GM18526 (cell line): ENCODE results near the gene CGREF1.

Experiments
- POLR2A ChIP-seq: IDR thresholded peaks from 3 replicates; pipeline ENCODE4 v1.6.1; 2011; ENCODE audit not compliant: insufficient read length; ENCODE audit errors: extremely low read depth

The CGREF1 gene

DNA sequence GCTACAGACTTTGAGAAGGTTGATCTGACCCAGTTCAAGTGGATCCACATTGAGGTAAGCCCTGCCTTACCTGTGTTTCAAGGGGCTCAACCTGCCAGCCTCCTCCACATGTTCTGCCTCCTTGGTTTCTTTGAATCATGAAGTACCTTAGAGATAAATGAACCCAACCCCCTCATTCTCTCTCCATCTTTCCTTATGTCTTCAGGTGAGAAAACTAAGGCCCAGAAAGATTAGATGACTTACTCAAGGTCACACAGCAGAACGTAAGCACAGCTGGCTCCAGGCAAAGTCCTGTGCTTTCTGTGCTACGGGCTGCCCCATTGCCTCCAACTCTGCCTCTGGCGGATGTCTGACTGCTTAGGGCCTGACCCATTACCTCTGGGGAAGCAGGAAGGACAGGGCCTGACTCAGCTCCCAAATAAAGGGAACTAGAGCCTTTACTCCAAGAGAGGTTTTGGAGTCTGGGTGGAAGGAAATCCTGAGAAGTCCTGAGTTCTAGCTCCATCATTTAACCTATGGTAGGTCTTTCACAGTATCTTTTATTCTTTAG is 22.1 kb downstream of the CGREF1 start:
- no peak for TF ChIP-seq POLR2A

DNA sequence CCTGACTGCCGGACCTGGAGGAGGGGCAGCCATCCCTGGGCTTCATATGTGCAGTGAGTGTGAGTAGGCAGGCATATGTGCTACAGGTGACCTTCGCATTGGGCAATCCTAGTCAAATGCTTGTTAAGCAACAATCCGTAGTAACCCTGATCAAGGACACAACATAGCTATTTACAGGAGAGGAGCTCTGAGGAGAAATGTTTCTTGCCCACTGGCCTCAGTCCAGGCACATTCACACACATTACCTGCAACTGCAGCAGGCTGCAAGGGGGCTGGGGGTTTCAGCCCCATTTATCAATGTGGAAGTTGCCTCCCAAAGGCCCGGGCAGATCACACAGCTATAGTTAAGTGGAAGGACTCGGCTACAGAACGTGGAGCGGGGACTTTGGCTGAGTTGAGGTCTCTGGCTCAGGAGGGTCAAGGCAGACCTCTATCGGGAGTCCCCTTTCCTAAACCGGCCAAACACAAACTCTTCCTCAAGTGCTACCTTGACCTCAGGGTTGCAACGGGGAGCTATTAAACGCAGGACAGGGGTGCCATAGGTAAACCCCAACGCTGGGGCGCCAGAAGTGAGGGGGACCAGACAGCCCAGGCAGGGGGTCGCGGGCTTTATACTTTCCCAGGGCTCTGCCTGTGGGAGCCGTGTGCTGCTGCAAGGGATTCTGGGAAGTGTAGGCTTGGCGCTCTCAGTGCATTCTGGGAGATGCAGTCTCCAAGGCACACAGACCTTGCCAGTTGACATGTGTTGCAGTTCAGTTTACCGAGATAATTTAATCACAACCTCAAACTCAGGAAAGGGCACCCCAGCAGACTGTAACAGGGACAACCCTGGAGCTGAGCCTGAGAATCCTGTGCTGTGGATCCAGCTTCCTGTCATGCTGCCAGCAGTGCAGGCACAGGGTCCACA is 22.9 kb downstream of the CGREF1 start:
- no peak for TF ChIP-seq POLR2A

DNA sequence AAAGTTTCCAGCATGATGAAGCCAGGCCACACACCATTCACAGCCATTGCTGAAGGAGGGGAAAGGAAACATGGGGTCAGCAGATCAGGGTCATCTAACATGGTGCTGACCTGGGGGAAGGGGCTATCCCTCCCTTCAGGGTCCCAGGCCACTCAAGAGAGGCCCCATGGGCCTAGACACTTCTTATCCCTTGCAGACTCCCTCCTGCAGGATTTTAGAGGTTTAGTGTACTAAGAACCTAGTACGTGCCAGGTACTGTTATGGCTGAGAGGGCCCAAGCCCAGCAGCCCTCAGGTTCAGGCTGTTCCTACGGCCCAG is 23.5 kb downstream of the CGREF1 start:
- no peak for TF ChIP-seq POLR2A

DNA sequence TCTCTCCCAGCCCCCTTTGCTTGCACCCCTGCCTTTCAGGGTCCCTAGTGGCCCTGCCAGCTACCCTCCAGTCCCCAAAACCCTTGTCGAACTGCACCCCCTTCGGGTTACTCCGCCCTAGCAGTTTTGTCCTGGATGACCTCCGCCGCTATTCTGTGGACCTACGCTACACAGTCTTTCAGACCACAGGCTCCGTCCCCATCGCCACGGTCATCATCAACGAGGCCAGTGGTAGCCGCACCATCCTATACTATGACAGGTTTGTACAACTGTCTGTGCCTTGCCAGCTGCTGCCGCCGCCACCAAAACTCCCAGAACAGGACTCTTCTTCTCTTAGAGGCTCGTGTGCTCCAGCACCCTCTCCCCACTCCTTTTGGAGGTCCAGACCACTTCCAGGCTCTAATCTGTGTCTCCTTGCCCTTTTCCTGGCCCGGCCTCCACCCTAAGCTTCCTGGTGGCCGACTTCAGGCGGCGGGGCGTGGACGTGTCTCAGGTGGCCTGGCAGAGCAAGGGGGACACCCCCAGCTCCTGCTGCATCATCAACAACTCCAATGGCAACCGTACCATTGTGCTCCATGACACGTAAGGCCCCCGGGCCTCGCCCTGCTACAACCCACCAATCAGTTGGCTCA is 24.5 kb downstream of the CGREF1 start:
- TF ChIP-seq POLR2A, result no peak

- TF ChIP-seq POLR2A, result no peak
These were observed 25.2 kb downstream of the CGREF1 start for GRCh38 chr2:27093430-27094352.

DNA sequence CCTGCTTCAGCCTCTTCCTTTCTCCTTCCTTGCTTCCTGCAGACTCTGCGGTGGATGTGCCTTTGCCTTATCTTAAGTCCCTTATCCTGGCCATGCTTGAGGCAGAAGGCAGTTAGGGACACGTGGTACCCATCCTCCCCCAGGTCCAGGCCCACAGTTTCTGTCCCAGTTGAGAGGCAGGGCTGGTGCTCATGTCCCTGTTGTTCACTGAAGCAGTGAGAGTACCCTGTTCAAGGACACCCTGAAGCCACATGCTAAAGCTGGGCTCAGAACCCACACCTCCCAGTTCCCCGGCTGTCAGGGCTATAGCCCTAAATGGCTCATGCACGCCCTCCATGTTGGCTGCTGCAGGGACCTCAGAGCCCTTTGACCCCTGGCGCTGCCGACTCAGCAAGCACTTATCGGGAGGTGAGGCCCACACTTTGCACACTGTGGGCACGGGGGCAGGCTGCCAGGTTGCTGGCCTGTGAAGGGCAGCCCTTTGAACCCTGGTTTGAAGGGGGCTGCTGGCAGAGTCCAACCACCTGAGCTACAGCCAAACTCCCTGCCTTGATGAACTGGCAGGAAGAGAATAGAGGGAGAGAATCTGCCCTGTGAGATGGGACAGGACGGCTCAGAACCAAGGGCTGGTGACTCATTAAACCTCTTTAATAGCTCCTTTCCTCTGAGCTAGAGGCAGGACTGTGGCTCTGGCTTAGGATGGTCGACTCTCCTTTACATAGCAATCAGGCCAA is 26.1 kb downstream of the CGREF1 start:
- TF ChIP-seq POLR2A, result no peak

GRCh38 chr2:27091746-27092695 is 26.9 kb downstream of the CGREF1 start:
- no peak for TF ChIP-seq POLR2A

DNA sequence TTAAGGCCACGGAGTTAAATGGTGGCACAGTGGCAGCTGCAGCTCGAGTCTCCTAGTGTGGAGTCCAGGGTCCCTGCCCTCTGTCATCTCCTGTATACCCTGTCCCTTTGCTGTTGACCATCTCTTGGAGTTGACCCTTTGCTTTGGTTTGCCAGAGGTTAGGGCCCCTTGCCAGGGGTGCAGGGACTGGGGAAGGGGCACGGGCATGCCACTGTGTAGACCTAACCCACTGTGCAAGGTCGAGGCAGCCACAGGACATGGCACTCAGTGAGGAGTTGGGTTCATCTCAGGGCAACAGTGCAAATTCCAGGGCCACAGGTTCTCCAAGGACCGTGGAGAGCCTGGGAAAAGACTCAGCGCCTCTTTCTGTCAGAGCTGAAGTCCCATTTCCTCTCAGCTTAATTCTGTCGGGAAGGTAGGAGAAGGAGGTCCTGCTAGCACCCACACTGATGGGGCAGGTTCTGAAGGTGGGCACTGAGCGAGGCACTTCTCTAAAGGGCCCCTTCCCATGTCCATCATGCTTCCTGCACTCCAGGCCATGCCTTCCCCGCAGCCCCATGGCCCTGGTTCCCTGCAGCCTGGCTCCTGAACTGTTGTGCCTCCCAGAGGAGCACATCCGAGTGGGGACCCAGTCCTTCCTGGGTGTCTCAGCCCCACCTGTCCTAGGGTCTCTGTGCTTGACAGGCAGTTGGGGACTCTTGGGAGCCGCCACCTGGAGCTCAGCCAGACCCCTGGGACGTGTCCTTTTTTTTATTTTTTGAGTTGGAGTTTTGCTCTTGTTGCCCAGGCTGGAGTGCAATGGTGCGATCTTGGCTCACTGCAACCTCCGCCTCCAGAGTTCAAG is 29.6 kb downstream of the CGREF1 start:
- no peak for TF ChIP-seq POLR2A

DNA sequence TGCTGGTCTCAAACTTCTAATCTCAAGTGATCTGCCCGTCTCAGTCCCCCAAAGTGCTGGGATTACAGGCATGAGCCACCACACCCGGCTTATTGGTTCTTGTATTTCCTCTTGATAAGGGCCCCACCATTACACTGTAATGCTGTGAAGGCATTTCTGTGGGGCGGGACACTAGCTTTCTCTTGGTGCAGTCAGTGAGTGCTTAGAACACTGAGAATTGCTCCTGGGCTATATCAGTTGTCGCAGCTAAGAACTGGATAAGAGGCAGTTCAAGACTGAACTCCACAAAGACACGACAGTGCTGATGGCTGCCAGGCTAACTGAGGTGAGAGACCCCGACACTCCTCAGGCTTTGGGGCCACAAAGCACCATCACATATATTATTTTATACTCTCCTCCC is 30.3 kb downstream of the CGREF1 start:
- no peak for TF ChIP-seq POLR2A

GRCh38 chr2:27087823-27088410 is 31.0 kb downstream of the CGREF1 start:
- TF ChIP-seq POLR2A, result no peak

DNA sequence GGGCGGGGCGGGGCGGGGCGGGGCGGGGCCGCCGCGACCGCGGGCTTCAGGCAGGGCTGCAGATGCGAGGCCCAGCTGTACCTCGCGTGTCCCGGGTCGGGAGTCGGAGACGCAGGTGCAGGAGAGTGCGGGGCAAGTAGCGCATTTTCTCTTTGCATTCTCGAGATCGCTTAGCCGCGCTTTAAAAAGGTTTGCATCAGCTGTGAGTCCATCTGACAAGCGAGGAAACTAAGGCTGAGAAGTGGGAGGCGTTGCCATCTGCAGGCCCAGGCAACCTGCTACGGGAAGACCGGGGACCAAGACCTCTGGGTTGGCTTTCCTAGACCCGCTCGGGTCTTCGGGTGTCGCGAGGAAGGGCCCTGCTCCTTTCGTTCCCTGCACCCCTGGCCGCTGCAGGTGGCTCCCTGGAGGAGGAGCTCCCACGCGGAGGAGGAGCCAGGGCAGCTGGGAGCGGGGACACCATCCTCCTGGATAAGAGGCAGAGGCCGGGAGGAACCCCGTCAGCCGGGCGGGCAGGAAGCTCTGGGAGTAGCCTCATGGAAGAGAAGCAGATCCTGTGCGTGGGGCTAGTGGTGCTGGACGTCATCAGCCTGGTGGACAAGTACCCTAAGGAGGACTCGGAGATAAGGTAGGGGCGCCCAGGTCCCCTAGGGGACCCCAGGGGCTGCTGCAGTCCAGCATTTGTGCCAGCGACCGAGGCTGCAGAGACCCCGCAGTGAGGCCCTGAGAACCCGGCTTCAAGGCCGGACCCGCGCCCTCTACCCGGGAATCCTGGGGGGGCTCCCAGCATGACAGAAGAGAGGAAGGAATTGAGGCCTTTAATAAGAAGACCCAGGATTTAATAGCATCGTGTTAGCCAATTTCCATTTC is 32.0 kb downstream of the CGREF1 start, which contains the start of gene KHK:
TSS of gene KHK (plus strand) at position 49 of the 870 bp plus-strand sequence. CDS start at position 537, 488 bp downstream.
- TF ChIP-seq POLR2A, result peak; percentile 51

- TF ChIP-seq POLR2A, result peak; percentile 65
These were observed 32.7 kb downstream of the CGREF1 start for GRCh38 chr2:27086090-27086723.
